ENCODE measurements around the gene VPS51. TPM values are rescaled to one million over a fixed set of nuclear protein-coding genes. Genes with fewer than 3 reads are reported as not detected.

VPS51 gene
- polyA plus RNA-seq, 3 donors: 37.2 to 77.3 (median 39.4) TPM

DNA sequence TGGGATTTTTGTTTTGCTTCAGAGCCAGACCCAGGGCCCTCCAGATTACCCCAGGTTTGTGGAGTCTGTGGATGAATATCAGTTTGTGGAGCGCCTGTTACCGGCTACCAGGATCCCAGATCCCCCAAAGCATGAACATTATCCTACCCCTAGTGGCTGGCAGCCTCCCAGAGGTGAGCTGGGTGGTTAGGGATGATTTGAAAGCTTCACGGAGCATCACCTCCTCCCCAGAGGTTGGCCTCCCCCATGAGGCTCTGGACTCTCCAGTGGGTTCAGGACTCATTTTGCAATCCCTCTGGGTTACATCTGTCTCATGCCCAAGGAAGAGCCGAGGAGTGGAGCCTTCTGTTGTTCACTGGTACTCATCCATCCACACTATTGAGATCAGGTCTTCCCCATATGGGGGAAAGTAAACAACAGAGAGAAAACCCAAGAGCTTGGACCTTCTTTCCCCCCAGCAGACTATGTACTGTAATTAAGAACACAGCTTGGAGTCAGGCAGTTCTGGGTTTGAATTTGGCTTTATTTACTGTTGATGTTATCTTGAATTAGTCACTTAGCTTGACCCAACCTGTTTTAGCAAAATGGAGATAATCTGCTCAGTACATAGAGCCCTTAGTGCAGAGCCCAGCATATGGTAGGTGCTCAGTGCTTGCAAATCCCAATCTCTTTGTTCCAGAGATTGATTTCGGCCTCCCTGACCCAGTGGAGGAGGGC is 28.6 kb downstream of the VPS51 start:
- Histone ChIP-seq H2AFZ (ENCODE audit: insufficient read depth, low read depth, low read length, poor library complexity, severe bottlenecking) (no peak overlapping the region), H3K4me2 (replicated peaks; ENCODE audit: extremely low read depth, low read length, poor library complexity, severe bottlenecking) (no peak overlapping the region), H3K4me3 (replicated peaks in 1 of 3; ENCODE audit: low read depth in 2 of 3, low read length in 3 of 3) (no peak overlapping the region), H3K9me3 (replicated peaks in 1 of 2; ENCODE audit: control insufficient read depth in 1 of 2, insufficient read depth in 1 of 2, low read length in 2 of 2) (no peaks in the 10 kb centered on the region), H3K9ac (ENCODE audit: insufficient read depth, low read length, poor library complexity, severe bottlenecking) (no peak overlapping the region), H3K79me2 (ENCODE audit: insufficient read depth, low read length) (peaks cover 54% of the 10 kb centered on the region), H3K27me3 (ENCODE audit: control insufficient read depth in 2 of 2, insufficient read depth in 2 of 2, low read length in 2 of 2) (no peaks in the 10 kb centered on the region), H4K20me1 (ENCODE audit: insufficient read depth, low read length) (peaks cover 25% of the 10 kb centered on the region), H3K27ac (ENCODE audit: low read depth in 1 of 2, low read length in 2 of 2) (no peak overlapping the region), H3K4me1 (ENCODE audit: control insufficient read depth in 1 of 2, insufficient read depth in 2 of 2, low read length in 2 of 2) (peaks cover 18 to 25% of the 10 kb centered on the region in 2 donors), H3K36me3 (replicated peaks in 1 of 2; ENCODE audit: control insufficient read depth in 1 of 2, insufficient read depth in 2 of 2, low read length in 2 of 2) (peaks cover 64 to 70% of the 10 kb centered on the region in 2 donors)
- WGBS (ENCODE audit: insufficient coverage): 100% methylated on average over 1 of the region's 5 CpGs
- Mint-ChIP-seq H3K4me3 (no peak overlapping the region), H3K27ac (peak overlapping the region in 1 of 7 donors; percentile 33), H3K36me3 (peaks cover 63 to 75% of the 10 kb centered on the region in 2 donors), H3K9me3 (no peaks in the 10 kb centered on the region), H3K4me1 (peaks cover 11% of the 10 kb centered on the region), H3K27me3 (ENCODE audit: low read depth in 3 of 3) (no peaks in the 10 kb centered on the region)
- TF ChIP-seq, protein P1, sequence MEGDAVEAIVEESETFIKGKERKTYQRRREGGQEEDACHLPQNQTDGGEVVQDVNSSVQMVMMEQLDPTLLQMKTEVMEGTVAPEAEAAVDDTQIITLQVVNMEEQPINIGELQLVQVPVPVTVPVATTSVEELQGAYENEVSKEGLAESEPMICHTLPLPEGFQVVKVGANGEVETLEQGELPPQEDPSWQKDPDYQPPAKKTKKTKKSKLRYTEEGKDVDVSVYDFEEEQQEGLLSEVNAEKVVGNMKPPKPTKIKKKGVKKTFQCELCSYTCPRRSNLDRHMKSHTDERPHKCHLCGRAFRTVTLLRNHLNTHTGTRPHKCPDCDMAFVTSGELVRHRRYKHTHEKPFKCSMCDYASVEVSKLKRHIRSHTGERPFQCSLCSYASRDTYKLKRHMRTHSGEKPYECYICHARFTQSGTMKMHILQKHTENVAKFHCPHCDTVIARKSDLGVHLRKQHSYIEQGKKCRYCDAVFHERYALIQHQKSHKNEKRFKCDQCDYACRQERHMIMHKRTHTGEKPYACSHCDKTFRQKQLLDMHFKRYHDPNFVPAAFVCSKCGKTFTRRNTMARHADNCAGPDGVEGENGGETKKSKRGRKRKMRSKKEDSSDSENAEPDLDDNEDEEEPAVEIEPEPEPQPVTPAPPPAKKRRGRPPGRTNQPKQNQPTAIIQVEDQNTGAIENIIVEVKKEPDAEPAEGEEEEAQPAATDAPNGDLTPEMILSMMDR (IDR thresholded peaks at IDR 0.05): no peak
- intact Hi-C loops (cut with micrococcal nuclease): loop anchor here in 1 of 2 donors (5.0 kb wide), 1 partner anchor 207 kb away; the partner anchor contains the start of gene ATG2A
- no peak for DNase-seq

DNA sequence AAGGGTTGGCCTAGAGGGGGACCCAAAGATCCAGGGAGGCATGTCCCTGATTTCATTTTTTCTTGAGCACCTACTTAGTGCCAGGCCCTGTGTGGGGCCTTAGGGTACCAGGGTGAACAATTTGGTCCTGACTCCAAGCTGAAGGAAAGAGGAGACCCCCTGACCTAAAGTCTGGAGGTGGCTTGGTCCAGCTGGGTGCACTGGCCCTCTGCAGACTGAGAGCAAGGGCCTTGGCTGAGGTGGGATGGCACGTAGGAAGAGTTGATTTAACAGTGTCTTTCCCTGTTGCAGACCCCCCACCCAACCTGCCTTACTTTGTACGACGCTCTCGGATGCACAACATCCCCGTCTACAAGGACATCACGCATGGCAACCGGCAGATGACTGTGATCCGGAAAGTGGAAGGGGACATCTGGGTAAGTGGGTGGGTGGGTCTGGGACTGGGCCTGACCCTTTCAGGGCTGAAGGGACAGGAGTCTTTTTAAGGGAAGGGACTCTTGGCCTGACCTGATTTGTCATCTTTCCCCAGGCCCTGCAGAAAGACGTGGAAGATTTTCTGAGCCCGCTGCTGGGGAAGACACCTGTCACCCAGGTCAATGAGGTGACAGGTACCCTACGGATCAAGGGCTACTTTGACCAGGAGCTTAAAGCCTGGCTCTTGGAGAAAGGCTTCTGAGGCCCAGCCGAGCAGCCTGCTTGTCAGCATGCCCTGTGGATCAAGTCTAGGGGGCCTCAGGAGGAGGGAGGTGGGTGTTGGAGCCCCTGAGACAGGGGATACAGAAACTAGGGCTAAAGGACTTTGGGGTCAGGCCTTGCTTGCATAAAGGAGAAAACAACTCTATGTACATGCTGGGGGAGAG is 29.4 kb downstream of the VPS51 start:
- Mint-ChIP-seq H3K36me3 (peaks cover 62 to 75% of the 10 kb centered on the region in 2 donors), H3K27ac (peak overlapping the region in 2 of 7 donors; percentile 42 to 68), H3K27me3 (ENCODE audit: low read depth in 3 of 3) (no peaks in the 10 kb centered on the region), H3K4me3 (no peak overlapping the region), H3K9me3 (no peaks in the 10 kb centered on the region), H3K4me1 (peaks cover 7% of the 10 kb centered on the region)
- no peaks in the 10 kb centered on the region for H3K27me3 ChIP-seq (ENCODE audit: control insufficient read depth in 2 of 2, insufficient read depth in 2 of 2, low read length in 2 of 2)
- no peak overlapping the region for H3K9ac ChIP-seq (ENCODE audit: insufficient read depth, low read length, poor library complexity, severe bottlenecking)
- H3K4me2 ChIP-seq (replicated peaks; ENCODE audit: extremely low read depth, low read length, poor library complexity, severe bottlenecking): no peak overlapping the region
- peaks cover 30% of the 10 kb centered on the region for H4K20me1 ChIP-seq (ENCODE audit: insufficient read depth, low read length)
- H3K4me1 ChIP-seq (ENCODE audit: control insufficient read depth in 1 of 2, insufficient read depth in 2 of 2, low read length in 2 of 2): peaks cover 18 to 23% of the 10 kb centered on the region in 2 donors
- no peaks in the 10 kb centered on the region for H3K9me3 ChIP-seq (replicated peaks in 1 of 2; ENCODE audit: control insufficient read depth in 1 of 2, insufficient read depth in 1 of 2, low read length in 2 of 2)
- no peak for DNase-seq
- no peak overlapping the region for H2AFZ ChIP-seq (ENCODE audit: insufficient read depth, low read depth, low read length, poor library complexity, severe bottlenecking)
- H3K4me3 ChIP-seq (replicated peaks in 1 of 3; ENCODE audit: low read depth in 2 of 3, low read length in 3 of 3): no peak overlapping the region
- intact Hi-C loops (cut with micrococcal nuclease): no loop called here
- WGBS (ENCODE audit: insufficient coverage): 100% methylated on average over 6 of the region's 12 CpGs
- peaks cover 64 to 70% of the 10 kb centered on the region in 2 donors for H3K36me3 ChIP-seq (replicated peaks in 1 of 2; ENCODE audit: control insufficient read depth in 1 of 2, insufficient read depth in 2 of 2, low read length in 2 of 2)
- no peak overlapping the region for H3K27ac ChIP-seq (ENCODE audit: low read depth in 1 of 2, low read length in 2 of 2)
- peaks cover 46% of the 10 kb centered on the region for H3K79me2 ChIP-seq (ENCODE audit: insufficient read depth, low read length)
- TF ChIP-seq, protein P1 (IDR thresholded peaks at IDR 0.05): no peak
